B cell (primary cell): ENCODE data around the gene SMC4. TPM values are rescaled to one million over a fixed set of nuclear protein-coding genes. Genes with fewer than 3 reads are reported as not detected.
"Not testable (repeated sequence)": the region's sequence is repeated elsewhere in the genome, so short reads cannot be mapped to it uniquely, and the experiment has no call there.

Experiments
- ATAC-seq: fragments of 200-7000 bp; cut with Tn5 transposase; one replicate; pipeline ENCODE4 v1.10.0; 2021; ENCODE audit warnings: low read depth, mild to moderate bottlenecking, moderate number of reproducible peaks, moderate library complexity
- CTCF ChIA-PET: fragments of 350-600 bp; sonication (Branson Sonifier 250); formaldehyde crosslinking; loops from one replicate; lab custom pipeline; 2021; ENCODE audit warnings: antibody characterized with exemption, inconsistent platforms; lab: Charles Lee
- POLR2A ChIA-PET: fragments of 350-600 bp; sonication (Branson Sonifier 250); formaldehyde crosslinking; loops from one replicate; lab custom pipeline; 2021; ENCODE audit warnings: antibody characterized with exemption; lab: Charles Lee
- DNase-seq: peaks from one replicate; pipeline ENCODE4 v3.0.0; 2013
- H2AFZ ChIP-seq: 2 replicates; pipeline ENCODE4 v1.6.1; 2012; ENCODE audit warnings: mild to moderate bottlenecking, low read depth, low read length; ENCODE audit not compliant: insufficient read depth, poor library complexity, severe bottlenecking
- H3K27ac ChIP-seq, 2 donors: 1 replicate in 1 of 2; 2 replicates in 1 of 2; pipeline ENCODE4 v1.5.1; 2012 to 2013; ENCODE audit warnings: low read length in 2 of 2, mild to moderate bottlenecking in 2 of 2, moderate library complexity in 1 of 2
- H3K27me3 ChIP-seq, 4 experiments: fragments of 200-600 bp in 1 of 4; sonication (generic) in 1 of 4; replicated peaks in 1 of 4; 1 replicate in 2 of 4; 2 replicates in 2 of 4; pipeline versions ENCODE4 v1.6.1 to v1.7.0; 2013 to 2016; ENCODE audit warnings: low read length in 3 of 4, mild to moderate bottlenecking in 2 of 4, mixed read lengths in 1 of 4, moderate library complexity in 1 of 4; ENCODE audit not compliant: insufficient read depth in 4 of 4, control insufficient read depth in 3 of 4; ENCODE audit errors: control extremely low read depth in 1 of 4
- H3K36me3 ChIP-seq, 2 experiments: replicated peaks in 1 of 2; 1 replicate in 1 of 2; 2 replicates in 1 of 2; pipeline versions ENCODE4 v1.6.1 to v1.7.1; 2013; ENCODE audit warnings: low read length in 1 of 2; ENCODE audit not compliant: insufficient read depth in 2 of 2, control insufficient read depth in 1 of 2; ENCODE audit errors: control extremely low read depth in 1 of 2, extremely low read depth in 1 of 2
- H3K4me1 ChIP-seq, 2 donors: fragments of 200-600 bp in 1 of 2; sonication (generic) in 1 of 2; 1 replicate in 1 of 2; 2 replicates in 1 of 2; pipeline versions ENCODE4 v1.5.1 to v1.6.1; 2013 to 2017; ENCODE audit warnings: low read length in 2 of 2; ENCODE audit not compliant: control insufficient read depth in 2 of 2, insufficient read depth in 2 of 2
- H3K4me2 ChIP-seq: replicated peaks from 2 replicates; pipeline ENCODE3; 2012; ENCODE audit warnings: mild to moderate bottlenecking, low read depth, low read length; ENCODE audit not compliant: poor library complexity, severe bottlenecking
- H3K4me3 ChIP-seq, 5 experiments: fragments of 200-600 bp in 1 of 5; sonication (generic) in 1 of 5; 1 replicate in 3 of 5; 2 replicates in 2 of 5; pipeline versions ENCODE4 v1.5.1 to v1.7.0; 2011 to 2016; ENCODE audit warnings: low read length in 4 of 5, mild to moderate bottlenecking in 4 of 5, low read depth in 2 of 5, control low read depth in 1 of 5, moderate library complexity in 1 of 5; ENCODE audit not compliant: insufficient read depth in 1 of 5; ENCODE audit errors: control extremely low read depth in 1 of 5, extremely low read depth in 1 of 5
- H3K79me2 ChIP-seq: fragments of 200-600 bp; sonication (generic); one replicate; pipeline ENCODE4 v1.6.0; 2016; ENCODE audit warnings: low read length; ENCODE audit not compliant: control insufficient read depth, insufficient read depth
- H3K9ac ChIP-seq: fragments of 200-600 bp; sonication (generic); 2 replicates; pipeline ENCODE4 v1.6.1; 2017; ENCODE audit warnings: mild to moderate bottlenecking, low read length, moderate library complexity
- H3K9me3 ChIP-seq, 3 donors: one replicate each; pipeline versions ENCODE4 v1.6.1 to v1.7.1; 2013; ENCODE audit warnings: low read length in 2 of 3; ENCODE audit not compliant: control insufficient read depth in 2 of 3, insufficient read depth in 1 of 3; ENCODE audit errors: control extremely low read depth in 1 of 3
- H4K20me1 ChIP-seq: 2 replicates; pipeline ENCODE4 v1.6.0; 2012; ENCODE audit warnings: mild to moderate bottlenecking, low read length; ENCODE audit not compliant: insufficient read depth, control insufficient read depth, poor library complexity, severe bottlenecking
- H3K27ac Mint-ChIP-seq: one replicate; pipeline ENCODE4 v1.8.0; 2021; ENCODE audit warnings: mixed read lengths
- H3K27me3 Mint-ChIP-seq: one replicate; pipeline ENCODE4 v1.8.0; 2021; ENCODE audit warnings: mixed read lengths
- H3K4me1 Mint-ChIP-seq: one replicate; pipeline ENCODE4 v1.8.0; 2021; ENCODE audit warnings: mixed read lengths
- H3K4me3 Mint-ChIP-seq: one replicate; pipeline ENCODE4 v1.8.0; 2021; ENCODE audit warnings: mixed read lengths
- H3K9me3 Mint-ChIP-seq: one replicate; pipeline ENCODE4 v1.8.0; 2022; ENCODE audit warnings: mixed read lengths; ENCODE audit not compliant: insufficient read depth
- EZH2 ChIP-seq: IDR thresholded peaks from 2 replicates; pipeline ENCODE4 v1.6.1; 2012; ENCODE audit warnings: borderline replicate concordance, low read depth, mild to moderate bottlenecking, moderate library complexity, low read length; ENCODE audit not compliant: insufficient read depth, poor library complexity, severe bottlenecking
- WGBS: methylation state at CpG from one replicate; pipeline ENCODE4 v1.1.5; 2013; ENCODE audit warnings: missing lambda C conversion rate; ENCODE audit not compliant: insufficient coverage; 5-methylcytosine and 5-hydroxymethylcytosine counted together
- intact Hi-C: fragments of 100-400 bp; cut with micrococcal nuclease; formaldehyde crosslinking; loops from one replicate; pipeline ENCODE4 v1.10.0; 2022
- polyA plus RNA-seq: library from polyadenylated mRNA; depleted of rRNA; stranded (reverse); fragments of >200 nt; gene quantifications from 2 replicates; pipeline ENCODE4 v1.2.3, GENCODE V29; 2012
- total RNA-seq, 2 donors: library from RNA; stranded (reverse); fragments of 120-200 nt in 1 of 2; gene quantifications; 1 replicate in 1 of 2; 2 replicates in 1 of 2; pipeline versions ENCODE4 v1.2.3 to v1.2.4, GENCODE V29; 2013 to 2022

Gene SMC4
- total and polyA plus RNA-seq, 2 donors (not counting 1 experiment from before 2014, with no cell fraction given): 12.4 to 55.1 TPM

DNA sequence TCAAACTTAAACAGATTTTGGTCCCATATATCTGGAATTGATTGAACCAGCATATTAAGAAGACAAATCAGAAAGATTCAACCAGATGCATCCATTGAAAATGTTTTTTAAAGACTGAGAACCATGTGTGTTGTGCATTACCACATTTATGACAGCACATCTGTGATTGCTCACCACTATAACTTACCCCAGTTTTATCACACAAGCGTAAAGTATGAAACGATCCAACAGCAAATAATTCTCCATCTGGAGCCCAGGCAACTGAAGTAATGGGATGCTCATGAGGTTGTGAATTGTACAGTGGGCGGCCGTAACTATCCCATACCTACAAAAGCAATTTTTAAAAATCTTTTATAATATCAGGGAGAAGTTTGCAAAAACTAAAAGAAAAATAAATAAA lies 43.6 kb upstream of the SMC4 start:
- ChIA-PET CTCF (interaction anchor here (1.0 kb wide), 1 partner anchor 470 kb away, joined by 3 read pairs; no protein-coding TSS in a partner anchor), POLR2A (no interaction called here)
- no peak for TF ChIP-seq EZH2
- H3K9ac ChIP-seq: no peak overlapping the region
- Mint-ChIP-seq H3K4me3 (no peak overlapping the region), H3K9me3 (no peaks in the 10 kb centered on the region), H3K27ac (no peak overlapping the region), H3K27me3 (no peaks in the 10 kb centered on the region), H3K4me1 (no peaks in the 10 kb centered on the region)
- ATAC-seq: no peak
- no peak overlapping the region for H3K4me2 ChIP-seq
- H4K20me1 ChIP-seq: no peaks in the 10 kb centered on the region
- H2AFZ ChIP-seq: no peak overlapping the region
- no peak overlapping the region for H3K4me3 ChIP-seq
- intact Hi-C loops: no loop called here
- DNase-seq: no peak
- peaks cover 4 to 12% of the 10 kb centered on the region in 2 experiments for H3K36me3 ChIP-seq
- H3K27ac ChIP-seq: no peak overlapping the region
- H3K9me3 ChIP-seq: no peaks in the 10 kb centered on the region
- no peaks in the 10 kb centered on the region for H3K79me2 ChIP-seq
- WGBS: no CpG with 5 or more reads among the region's 4 CpGs
- H3K27me3 ChIP-seq: no peaks in the 10 kb centered on the region
- H3K4me1 ChIP-seq: no peaks in the 10 kb centered on the region

DNA sequence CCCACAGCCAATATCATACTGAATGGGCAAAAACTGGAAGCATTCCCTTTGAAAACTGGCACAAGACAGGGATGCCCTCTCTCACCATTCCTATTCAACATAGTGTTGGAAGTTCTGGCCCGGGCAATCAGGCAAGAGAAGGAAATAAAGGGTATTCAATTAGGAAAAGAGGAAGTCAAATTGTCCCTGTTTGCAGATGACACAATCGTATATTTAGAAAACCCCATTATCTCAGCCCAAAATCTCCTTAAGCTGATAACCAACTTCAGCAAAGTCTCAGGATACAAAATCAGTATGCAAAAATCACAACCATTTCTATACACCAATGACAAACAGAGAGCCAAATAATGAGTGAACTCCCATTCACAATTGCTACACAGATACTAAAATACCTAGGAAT lies 36.6 kb upstream of the SMC4 start:
- H3K4me3 Mint-ChIP-seq: not testable (repeated sequence)

More for the DNA sequence above, 36.6 kb upstream of the SMC4 start:
- ATAC-seq, POLR2A ChIA-PET, intact Hi-C loops, H3K9ac ChIP-seq, H2AFZ ChIP-seq, H3K27ac ChIP-seq, DNase-seq, H3K4me3 ChIP-seq, CTCF ChIA-PET, H3K4me2 ChIP-seq, H3K4me1 Mint-ChIP-seq, H4K20me1 ChIP-seq, H3K27me3 ChIP-seq, H3K79me2 ChIP-seq, H3K27ac Mint-ChIP-seq, H3K4me1 ChIP-seq, H3K27me3 Mint-ChIP-seq, H3K36me3 ChIP-seq, H3K9me3 Mint-ChIP-seq, H3K9me3 ChIP-seq: not testable (repeated sequence)
- no CpG with 5 or more reads among the region's 2 CpGs for WGBS
